PC-9 (cell line): ENCODE results near the gene DPYD. TPM values are rescaled to one million over a fixed set of nuclear protein-coding genes. Genes with fewer than 3 reads are reported as not detected.

ENCODE experiments used
- BruUV-seq: library from RNA; stranded (reverse); fragments of 400-500 nt; replicated peaks from 2 replicates; lab custom pipeline; 2021; lab: Mats Ljungman, UMichigan
- CTCF ChIA-PET: fragments of 300-600 bp; sonication (Branson Sonifier 250); formaldehyde crosslinking; loops from one replicate; lab custom pipeline; 2022; ENCODE audit warnings: antibody characterized with exemption; lab: Charles Lee
- POLR2A ChIA-PET: fragments of 300-600 bp; sonication (Branson Sonifier 250); formaldehyde crosslinking; loops from one replicate; lab custom pipeline; 2022; ENCODE audit warnings: antibody characterized with exemption; ENCODE audit not compliant: unreplicated experiment; lab: Charles Lee
- DNase-seq, 2 experiments: peaks; one replicate each; pipeline versions ENCODE4 v3.0.0 to v3.0.0-alpha.2; 2015 to 2022; ENCODE audit warnings: mixed read lengths in 1 of 2
- H2AFZ ChIP-seq: fragments of 200-600 bp; sonication (generic); 2 replicates; pipeline ENCODE4 v1.8.1; 2017; ENCODE audit warnings: antibody characterized with exemption
- H3F3A ChIP-seq: fragments of 200-600 bp; sonication (generic); 2 replicates; pipeline ENCODE4 v1.8.1; 2017; ENCODE audit warnings: antibody characterized with exemption, mild to moderate bottlenecking, low read depth; ENCODE audit not compliant: insufficient read depth
- H3K27ac ChIP-seq: fragments of 200-600 bp; sonication (generic); 2 replicates; pipeline ENCODE4 v1.6.1; 2016; ENCODE audit warnings: mixed run types
- H3K27me3 ChIP-seq: fragments of 200-600 bp; sonication (generic); 2 replicates; pipeline ENCODE4 v1.6.1; 2016; ENCODE audit warnings: low read depth, mixed run types; ENCODE audit not compliant: insufficient read depth
- H3K36me3 ChIP-seq: fragments of 200-600 bp; sonication (generic); 2 replicates; pipeline ENCODE4 v1.6.1; 2016; ENCODE audit warnings: low read depth, mixed run types
- H3K4me1 ChIP-seq: fragments of 200-600 bp; sonication (generic); replicated peaks from 2 replicates; pipeline ENCODE4 v1.6.1; 2016; ENCODE audit warnings: mixed run types; ENCODE audit not compliant: insufficient read depth
- H3K4me2 ChIP-seq: fragments of 200-600 bp; sonication (generic); 2 replicates; pipeline ENCODE4 v1.6.1; 2017; ENCODE audit warnings: mixed run types
- H3K4me3 ChIP-seq: fragments of 200-600 bp; sonication (generic); 2 replicates; pipeline ENCODE4 v1.6.1; 2016; ENCODE audit warnings: mixed run types
- H3K79me2 ChIP-seq: fragments of 200-600 bp; sonication (generic); 2 replicates; pipeline ENCODE4 v1.6.1; 2017; ENCODE audit warnings: low read depth, mixed run types
- H3K9me2 ChIP-seq: fragments of 200-600 bp; sonication (generic); 2 replicates; pipeline ENCODE4 v1.8.1; 2017; ENCODE audit warnings: mild to moderate bottlenecking; ENCODE audit not compliant: insufficient read depth
- H3K9me3 ChIP-seq: fragments of 200-600 bp; sonication (generic); 2 replicates; pipeline ENCODE4 v1.8.1; 2016; ENCODE audit warnings: low read depth; ENCODE audit not compliant: insufficient read depth
- H4K20me1 ChIP-seq: fragments of 200-600 bp; sonication (generic); 2 replicates; pipeline ENCODE4 v1.8.1; 2017; ENCODE audit not compliant: insufficient read depth
- EZH2 ChIP-seq: fragments of 200-600 bp; sonication (generic); IDR thresholded peaks from 2 replicates; pipeline ENCODE4 v1.8.0; 2017; ENCODE audit warnings: antibody characterized with exemption, low read depth
- intact Hi-C: fragments of 100-400 bp; cut with micrococcal nuclease; formaldehyde crosslinking; loops from one replicate; pipeline ENCODE4 v1.10.0; 2022; ENCODE audit not compliant: unreplicated experiment
- total RNA-seq: library from RNA; stranded (reverse); gene quantifications from 2 replicates; pipeline ENCODE4 v1.2.3, GENCODE V29; 2021
- TF ChIP-seq, protein P1 (sequence below): fragments of 200-600 bp; sonication (generic); conservative IDR thresholded peaks from 2 replicates; pipeline ENCODE4 v1.6.1; 2017; ENCODE audit warnings: mixed run types, antibody characterized with exemption, mild to moderate bottlenecking, moderate library complexity

DPYD gene
- total RNA-seq, 1 experiment from 2014 or later = 24.1 TPM

GRCh38 chr1:97056386-97056785, 864.4 kb downstream of the DPYD start:
- no peaks in the 10 kb centered on the region for H3K27me3 ChIP-seq
- no peaks in the 10 kb centered on the region for H3K36me3 ChIP-seq
- H2AFZ ChIP-seq = no peak overlapping the region
- H3K27ac ChIP-seq = no peak overlapping the region
- no peaks in the 10 kb centered on the region for H3K9me2 ChIP-seq
- H3K4me3 ChIP-seq = no peak overlapping the region
- H4K20me1 ChIP-seq = no peaks in the 10 kb centered on the region
- intact Hi-C loops = no loop called here
- H3K79me2 ChIP-seq = no peaks in the 10 kb centered on the region
- no peaks in the 10 kb centered on the region for H3F3A ChIP-seq
- POLR2A ChIA-PET = no interaction called here
- no peak overlapping the region for H3K4me2 ChIP-seq
- no peak for DNase-seq
- no peaks in the 10 kb centered on the region for H3K4me1 ChIP-seq
- CTCF ChIA-PET = no interaction called here
- H3K9me3 ChIP-seq = no peaks in the 10 kb centered on the region
- TF ChIP-seq EZH2 = no peak
- TF ChIP-seq, protein P1, sequence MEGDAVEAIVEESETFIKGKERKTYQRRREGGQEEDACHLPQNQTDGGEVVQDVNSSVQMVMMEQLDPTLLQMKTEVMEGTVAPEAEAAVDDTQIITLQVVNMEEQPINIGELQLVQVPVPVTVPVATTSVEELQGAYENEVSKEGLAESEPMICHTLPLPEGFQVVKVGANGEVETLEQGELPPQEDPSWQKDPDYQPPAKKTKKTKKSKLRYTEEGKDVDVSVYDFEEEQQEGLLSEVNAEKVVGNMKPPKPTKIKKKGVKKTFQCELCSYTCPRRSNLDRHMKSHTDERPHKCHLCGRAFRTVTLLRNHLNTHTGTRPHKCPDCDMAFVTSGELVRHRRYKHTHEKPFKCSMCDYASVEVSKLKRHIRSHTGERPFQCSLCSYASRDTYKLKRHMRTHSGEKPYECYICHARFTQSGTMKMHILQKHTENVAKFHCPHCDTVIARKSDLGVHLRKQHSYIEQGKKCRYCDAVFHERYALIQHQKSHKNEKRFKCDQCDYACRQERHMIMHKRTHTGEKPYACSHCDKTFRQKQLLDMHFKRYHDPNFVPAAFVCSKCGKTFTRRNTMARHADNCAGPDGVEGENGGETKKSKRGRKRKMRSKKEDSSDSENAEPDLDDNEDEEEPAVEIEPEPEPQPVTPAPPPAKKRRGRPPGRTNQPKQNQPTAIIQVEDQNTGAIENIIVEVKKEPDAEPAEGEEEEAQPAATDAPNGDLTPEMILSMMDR = no peak
- no TSS peak for BruUV-seq

DNA sequence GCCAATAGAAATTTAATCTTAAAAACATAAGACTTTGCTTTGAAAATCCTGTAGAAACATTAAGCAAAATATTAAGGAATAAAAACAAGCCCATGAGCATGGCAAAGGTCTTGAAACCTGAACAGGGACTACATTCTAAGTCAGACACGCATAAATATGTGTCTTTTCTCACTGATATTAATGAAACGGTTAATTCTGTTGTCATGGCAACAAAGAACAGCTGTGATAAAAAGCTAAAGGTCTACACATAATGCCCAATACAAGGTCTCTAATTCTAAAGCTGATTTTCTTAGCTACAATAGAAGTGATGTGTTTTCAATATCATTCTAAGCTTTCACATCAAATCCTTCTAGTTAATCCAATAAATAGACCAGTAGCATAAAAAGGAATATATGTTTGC, 867.6 kb downstream of the DPYD start:
- H3K27ac ChIP-seq = no peak overlapping the region
- intact Hi-C loops = no loop called here
- no peaks in the 10 kb centered on the region for H4K20me1 ChIP-seq
- no peaks in the 10 kb centered on the region for H3K9me3 ChIP-seq
- TF ChIP-seq EZH2 = no peak
- TF ChIP-seq, protein P1 = no peak
- H3K27me3 ChIP-seq = no peaks in the 10 kb centered on the region
- no peaks in the 10 kb centered on the region for H3K36me3 ChIP-seq
- POLR2A ChIA-PET = no interaction called here
- H3K79me2 ChIP-seq = no peaks in the 10 kb centered on the region
- no peaks in the 10 kb centered on the region for H3F3A ChIP-seq
- H3K9me2 ChIP-seq = no peaks in the 10 kb centered on the region
- CTCF ChIA-PET = no interaction called here
- H3K4me1 ChIP-seq = no peaks in the 10 kb centered on the region
- no peak overlapping the region for H3K4me3 ChIP-seq
- H3K4me2 ChIP-seq = no peak overlapping the region
- H2AFZ ChIP-seq = no peak overlapping the region
- no TSS peak for BruUV-seq
- no peak for DNase-seq

GRCh38 chr1:97051823-97052222, 869.0 kb downstream of the DPYD start:
- no peaks in the 10 kb centered on the region for H3K4me1 ChIP-seq
- intact Hi-C loops = no loop called here
- ChIA-PET CTCF (no interaction called here), POLR2A (no interaction called here)
- no peak overlapping the region for H3K4me2 ChIP-seq
- no peak for TF ChIP-seq EZH2
- TF ChIP-seq, protein P1 = no peak
- no TSS peak for BruUV-seq
- H3F3A ChIP-seq = no peaks in the 10 kb centered on the region
- H3K36me3 ChIP-seq = no peaks in the 10 kb centered on the region
- H2AFZ ChIP-seq = no peak overlapping the region
- H3K9me2 ChIP-seq = no peaks in the 10 kb centered on the region
- no peak overlapping the region for H3K4me3 ChIP-seq
- no peak overlapping the region for H3K27ac ChIP-seq
- no peaks in the 10 kb centered on the region for H3K9me3 ChIP-seq
- H3K79me2 ChIP-seq = no peaks in the 10 kb centered on the region
- DNase-seq = no peak
- H3K27me3 ChIP-seq = no peaks in the 10 kb centered on the region
- H4K20me1 ChIP-seq = no peaks in the 10 kb centered on the region
